H9 (cell line): Measurements from ENCODE around the gene PLXNB1. TPM values are rescaled to one million over a fixed set of nuclear protein-coding genes. Genes with fewer than 3 reads are reported as not detected.

Experiments
- DNase-seq: peaks from one replicate; pipeline ENCODE4 v3.0.0-alpha.2; 2017
- H2AFZ ChIP-seq: one replicate; pipeline ENCODE4 v1.6.1; 2013; ENCODE audit warnings: mild to moderate bottlenecking, low read length, control low read depth, moderate library complexity
- H2AK5ac ChIP-seq: 2 replicates; pipeline ENCODE4 v1.6.1; 2013; ENCODE audit warnings: low read length, control low read depth, mixed read lengths; ENCODE audit not compliant: insufficient read length
- H2BK120ac ChIP-seq: one replicate; pipeline ENCODE4 v1.6.1; 2013; ENCODE audit warnings: low read depth, mild to moderate bottlenecking, low read length, control low read depth, inconsistent platforms; ENCODE audit not compliant: poor library complexity, severe bottlenecking
- H2BK12ac ChIP-seq: 2 replicates; pipeline ENCODE4 v1.6.1; 2013; ENCODE audit warnings: low read length, control low read depth, mixed read lengths, low read depth; ENCODE audit not compliant: insufficient read length
- H2BK15ac ChIP-seq: 2 replicates; pipeline ENCODE4 v1.6.1; 2013; ENCODE audit warnings: low read depth, low read length, control low read depth
- H2BK20ac ChIP-seq: one replicate; pipeline ENCODE4 v1.6.1; 2013; ENCODE audit warnings: low read depth, mild to moderate bottlenecking, low read length, control low read depth, inconsistent platforms; ENCODE audit not compliant: poor library complexity, severe bottlenecking
- H2BK5ac ChIP-seq: 2 replicates; pipeline ENCODE4 v1.6.1; 2013; ENCODE audit warnings: low read length, control low read depth, mixed read lengths; ENCODE audit not compliant: insufficient read length
- H3K14ac ChIP-seq: 2 replicates; pipeline ENCODE4 v1.6.1; 2013; ENCODE audit warnings: low read length, control low read depth; ENCODE audit not compliant: insufficient read depth
- H3K18ac ChIP-seq: 2 replicates; pipeline ENCODE4 v1.6.1; 2013; ENCODE audit warnings: low read depth, mild to moderate bottlenecking, mixed read lengths, low read length, control low read depth; ENCODE audit not compliant: insufficient read length
- H3K23ac ChIP-seq: 2 replicates; pipeline ENCODE4 v1.6.1; 2013; ENCODE audit warnings: low read length, control low read depth, mixed read lengths, low read depth; ENCODE audit not compliant: insufficient read length
- H3K23me2 ChIP-seq: 2 replicates; pipeline ENCODE4 v1.6.1; 2013; ENCODE audit warnings: low read depth, mild to moderate bottlenecking, mixed read lengths, low read length, control low read depth; ENCODE audit not compliant: insufficient read length, poor library complexity, severe bottlenecking
- H3K27ac ChIP-seq: 2 replicates; pipeline ENCODE4 v1.5.1; 2013; ENCODE audit warnings: low read length, control low read depth, mixed read lengths, low read depth; ENCODE audit not compliant: insufficient read length
- H3K27me3 ChIP-seq: 2 replicates; pipeline ENCODE4 v1.6.1; 2013; ENCODE audit warnings: low read length, control low read depth, inconsistent platforms; ENCODE audit not compliant: insufficient read depth
- H3K4ac ChIP-seq: 2 replicates; pipeline ENCODE4 v1.6.1; 2013; ENCODE audit warnings: low read depth, mild to moderate bottlenecking, control low read depth, inconsistent platforms, low read length, moderate library complexity
- H3K4me1 ChIP-seq: 2 replicates; pipeline ENCODE4 v1.6.1; 2013; ENCODE audit warnings: low read length, control low read depth, inconsistent platforms; ENCODE audit not compliant: insufficient read depth
- H3K4me2 ChIP-seq: 2 replicates; pipeline ENCODE4 v1.6.1; 2013; ENCODE audit warnings: low read length, control low read depth, mixed read lengths; ENCODE audit not compliant: insufficient read length, insufficient read depth
- H3K56ac ChIP-seq: 2 replicates; pipeline ENCODE4 v1.6.1; 2013; ENCODE audit warnings: low read depth, mild to moderate bottlenecking, mixed read lengths, low read length, control low read depth; ENCODE audit not compliant: insufficient read length
- H3K79me1 ChIP-seq: 2 replicates; pipeline ENCODE4 v1.6.1; 2013; ENCODE audit warnings: low read depth, mild to moderate bottlenecking, moderate library complexity, low read length, control low read depth, inconsistent platforms; ENCODE audit not compliant: insufficient read depth, poor library complexity, severe bottlenecking
- H3K79me2 ChIP-seq: 2 replicates; pipeline ENCODE4 v1.6.1; 2013; ENCODE audit warnings: low read length, control low read depth, inconsistent platforms; ENCODE audit not compliant: insufficient read depth
- H3K9ac ChIP-seq: 2 replicates; pipeline ENCODE4 v1.6.1; 2013; ENCODE audit warnings: low read length, control low read depth, mixed read lengths; ENCODE audit not compliant: insufficient read length; ENCODE audit errors: extremely low read depth
- H3K9me3 ChIP-seq: one replicate; pipeline ENCODE4 v1.6.1; 2013; ENCODE audit warnings: low read depth, low read length, inconsistent platforms; ENCODE audit not compliant: control insufficient read depth
- H3T11ph ChIP-seq: one replicate; pipeline ENCODE4 v1.6.1; 2013; ENCODE audit warnings: mild to moderate bottlenecking, low read length, control low read depth, inconsistent platforms
- H4K20me1 ChIP-seq: one replicate; pipeline ENCODE4 v1.6.1; 2013; ENCODE audit not compliant: control insufficient read depth, insufficient read length, insufficient read depth
- H4K5ac ChIP-seq: 2 replicates; pipeline ENCODE4 v1.6.1; 2013; ENCODE audit warnings: low read depth, mild to moderate bottlenecking, mixed read lengths, low read length, control low read depth; ENCODE audit not compliant: insufficient read length
- H4K8ac ChIP-seq: replicated peaks from 2 replicates; pipeline ENCODE4 v1.6.1; 2013; ENCODE audit warnings: low read length, control low read depth, mixed read lengths, low read depth; ENCODE audit not compliant: insufficient read length
- H4K91ac ChIP-seq: 2 replicates; pipeline ENCODE4 v1.6.1; 2013; ENCODE audit warnings: low read depth, mild to moderate bottlenecking, moderate library complexity, mixed read lengths, low read length, control low read depth; ENCODE audit not compliant: insufficient read length
- H3K27ac Mint-ChIP-seq, 3 experiments: 2 replicates in 2 of 3; 3 replicates in 1 of 3; pipeline ENCODE4 v1.8.0; 2020 to 2021; ENCODE audit warnings: mixed read lengths in 3 of 3, mild to moderate bottlenecking in 1 of 3, moderate library complexity in 1 of 3
- H3K27me3 Mint-ChIP-seq: 2 replicates; pipeline ENCODE4 v1.8.0; 2021; ENCODE audit warnings: low read depth, mild to moderate bottlenecking, moderate library complexity, mixed read lengths
- H3K36me3 Mint-ChIP-seq, 3 experiments: 2 replicates in 2 of 3; 3 replicates in 1 of 3; pipeline ENCODE4 v1.8.0; 2020 to 2021; ENCODE audit warnings: low read depth in 3 of 3, mixed read lengths in 3 of 3; ENCODE audit not compliant: insufficient read depth in 1 of 3
- H3K4me1 Mint-ChIP-seq, 2 experiments: 2 replicates each; pipeline ENCODE4 v1.8.0; 2020; ENCODE audit warnings: mixed read lengths in 2 of 2
- H3K4me3 Mint-ChIP-seq, 2 experiments: 2 replicates in 1 of 2; 3 replicates in 1 of 2; pipeline ENCODE4 v1.8.0; 2020 to 2021; ENCODE audit warnings: mild to moderate bottlenecking in 2 of 2, mixed read lengths in 2 of 2, moderate library complexity in 1 of 2
- H3K9me3 Mint-ChIP-seq, 2 experiments: 2 replicates in 1 of 2; 3 replicates in 1 of 2; pipeline ENCODE4 v1.8.0; 2020; ENCODE audit warnings: mild to moderate bottlenecking in 2 of 2, mixed read lengths in 2 of 2, moderate library complexity in 1 of 2
- WGBS: extraction: QIAGEN DNeasy Blood & Tissue Kit; methylation state at CpG from one replicate; pipeline ENCODE4 v1.1.7; 2013; ENCODE audit warnings: missing lambda C conversion rate, low lambda C conversion rate, mixed read lengths; ENCODE audit not compliant: insufficient read length; ENCODE audit errors: extremely low coverage; 5-methylcytosine and 5-hydroxymethylcytosine counted together
- total RNA-seq: library from RNA; stranded (reverse); gene quantifications from 2 replicates; pipeline ENCODE4 v1.2.1, GENCODE V29; 2021
- TF ChIP-seq, protein P1 (sequence below): fragments of 200-600 bp; sonication (generic); conservative IDR thresholded peaks from 3 replicates; pipeline ENCODE4 v1.8.0; 2021; ENCODE audit warnings: antibody characterized with exemption, mild to moderate bottlenecking

PLXNB1 gene
- total RNA-seq, 1 experiment from 2014 or later, result 184 TPM

DNA sequence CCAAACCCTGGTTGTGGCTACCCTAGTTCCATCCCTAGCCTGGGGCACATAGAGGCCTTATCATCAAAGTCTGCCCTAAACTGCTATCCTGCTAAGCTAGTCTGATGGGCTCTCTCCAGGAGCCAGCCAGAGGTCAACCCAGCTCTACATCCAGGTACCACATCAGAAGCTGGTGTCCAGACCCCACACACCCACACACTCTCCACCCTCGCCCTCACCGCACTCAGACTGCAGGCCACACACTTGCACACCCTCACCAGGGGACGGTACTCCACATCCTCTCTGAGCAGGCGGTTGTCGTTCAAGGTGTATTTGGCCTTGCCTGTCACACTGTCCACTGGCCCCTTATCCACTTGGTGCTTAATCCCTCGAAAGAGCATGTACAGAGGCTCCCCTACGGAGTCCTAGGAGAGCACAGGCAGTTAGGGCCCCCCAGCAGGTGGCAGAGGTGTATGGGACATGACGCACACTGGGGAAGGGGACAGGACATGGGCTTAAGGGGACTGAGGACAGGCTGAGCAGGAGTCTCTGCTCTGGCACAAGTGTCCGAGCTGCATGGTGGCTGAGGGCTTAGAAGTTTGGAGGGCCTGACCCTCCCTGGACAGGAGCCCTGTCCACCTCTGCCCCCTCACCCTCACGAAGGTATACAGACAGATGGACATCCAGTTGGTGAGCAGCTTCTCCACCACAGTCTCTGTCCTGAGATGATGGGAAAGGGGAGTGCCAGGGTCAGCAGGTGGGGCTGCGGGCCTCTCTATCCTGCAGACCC lies 18.1 kb downstream of the PLXNB1 start:
- no peaks in the 10 kb centered on the region for H3K79me2 ChIP-seq
- H4K20me1 ChIP-seq, result no peaks in the 10 kb centered on the region
- no peak overlapping the region for H3K9ac ChIP-seq
- no peak overlapping the region for H3T11ph ChIP-seq
- no peak overlapping the region for H2AFZ ChIP-seq
- no peak overlapping the region for H3K14ac ChIP-seq
- no peaks in the 10 kb centered on the region; the same call in 1 of the 2 replicates for H3K27me3 Mint-ChIP-seq
- H3K56ac ChIP-seq, result no peak overlapping the region
- H3K27ac ChIP-seq, result no peak overlapping the region
- no peaks in the 10 kb centered on the region for H3K9me3 ChIP-seq
- no peak overlapping the region for H4K5ac ChIP-seq
- no peak overlapping the region for H2BK12ac ChIP-seq
- H3K4me2 ChIP-seq, result no peak overlapping the region
- no peak overlapping the region for H3K23ac ChIP-seq
- no peak overlapping the region for H2AK5ac ChIP-seq
- H3K18ac ChIP-seq, result no peak overlapping the region
- no peak for DNase-seq
- no peaks in the 10 kb centered on the region for H3K23me2 ChIP-seq
- H3K27me3 ChIP-seq, result no peaks in the 10 kb centered on the region
- TF ChIP-seq, protein P1, sequence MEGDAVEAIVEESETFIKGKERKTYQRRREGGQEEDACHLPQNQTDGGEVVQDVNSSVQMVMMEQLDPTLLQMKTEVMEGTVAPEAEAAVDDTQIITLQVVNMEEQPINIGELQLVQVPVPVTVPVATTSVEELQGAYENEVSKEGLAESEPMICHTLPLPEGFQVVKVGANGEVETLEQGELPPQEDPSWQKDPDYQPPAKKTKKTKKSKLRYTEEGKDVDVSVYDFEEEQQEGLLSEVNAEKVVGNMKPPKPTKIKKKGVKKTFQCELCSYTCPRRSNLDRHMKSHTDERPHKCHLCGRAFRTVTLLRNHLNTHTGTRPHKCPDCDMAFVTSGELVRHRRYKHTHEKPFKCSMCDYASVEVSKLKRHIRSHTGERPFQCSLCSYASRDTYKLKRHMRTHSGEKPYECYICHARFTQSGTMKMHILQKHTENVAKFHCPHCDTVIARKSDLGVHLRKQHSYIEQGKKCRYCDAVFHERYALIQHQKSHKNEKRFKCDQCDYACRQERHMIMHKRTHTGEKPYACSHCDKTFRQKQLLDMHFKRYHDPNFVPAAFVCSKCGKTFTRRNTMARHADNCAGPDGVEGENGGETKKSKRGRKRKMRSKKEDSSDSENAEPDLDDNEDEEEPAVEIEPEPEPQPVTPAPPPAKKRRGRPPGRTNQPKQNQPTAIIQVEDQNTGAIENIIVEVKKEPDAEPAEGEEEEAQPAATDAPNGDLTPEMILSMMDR, result no peak
- no peaks in the 10 kb centered on the region for H3K9me3 Mint-ChIP-seq
- no peaks in the 10 kb centered on the region for H3K79me1 ChIP-seq
- H2BK20ac ChIP-seq, result no peak overlapping the region
- H3K4me1 Mint-ChIP-seq, result no peaks in the 10 kb centered on the region
- no peak overlapping the region for H4K91ac ChIP-seq
- H3K4me1 ChIP-seq, result no peaks in the 10 kb centered on the region
- H3K27ac Mint-ChIP-seq, result no peak overlapping the region; a peak in 1 of 7 replicates
- no peak overlapping the region for H2BK5ac ChIP-seq
- WGBS, result no CpG with 5 or more reads among the region's 11 CpGs
- H2BK120ac ChIP-seq, result no peak overlapping the region
- no peak overlapping the region for H2BK15ac ChIP-seq
- no peak overlapping the region for H3K4ac ChIP-seq
- no peak overlapping the region for H4K8ac ChIP-seq
- no peak overlapping the region for H3K4me3 Mint-ChIP-seq
- peaks cover 59 to 99% (median 98%) of the 10 kb centered on the region in 3 experiments for H3K36me3 Mint-ChIP-seq
